Measurements from ENCODE around the gene ATP5F1D. TPM values are rescaled to one million over a fixed set of nuclear protein-coding genes. Genes with fewer than 3 reads are reported as not detected.

The ATP5F1D gene
- total and polyA plus RNA-seq, 2 of the 13 experiments (the other 11 are each of a cell fraction or from before 2014, with no cell fraction given), result 39.4 to 78.7 TPM

DNA sequence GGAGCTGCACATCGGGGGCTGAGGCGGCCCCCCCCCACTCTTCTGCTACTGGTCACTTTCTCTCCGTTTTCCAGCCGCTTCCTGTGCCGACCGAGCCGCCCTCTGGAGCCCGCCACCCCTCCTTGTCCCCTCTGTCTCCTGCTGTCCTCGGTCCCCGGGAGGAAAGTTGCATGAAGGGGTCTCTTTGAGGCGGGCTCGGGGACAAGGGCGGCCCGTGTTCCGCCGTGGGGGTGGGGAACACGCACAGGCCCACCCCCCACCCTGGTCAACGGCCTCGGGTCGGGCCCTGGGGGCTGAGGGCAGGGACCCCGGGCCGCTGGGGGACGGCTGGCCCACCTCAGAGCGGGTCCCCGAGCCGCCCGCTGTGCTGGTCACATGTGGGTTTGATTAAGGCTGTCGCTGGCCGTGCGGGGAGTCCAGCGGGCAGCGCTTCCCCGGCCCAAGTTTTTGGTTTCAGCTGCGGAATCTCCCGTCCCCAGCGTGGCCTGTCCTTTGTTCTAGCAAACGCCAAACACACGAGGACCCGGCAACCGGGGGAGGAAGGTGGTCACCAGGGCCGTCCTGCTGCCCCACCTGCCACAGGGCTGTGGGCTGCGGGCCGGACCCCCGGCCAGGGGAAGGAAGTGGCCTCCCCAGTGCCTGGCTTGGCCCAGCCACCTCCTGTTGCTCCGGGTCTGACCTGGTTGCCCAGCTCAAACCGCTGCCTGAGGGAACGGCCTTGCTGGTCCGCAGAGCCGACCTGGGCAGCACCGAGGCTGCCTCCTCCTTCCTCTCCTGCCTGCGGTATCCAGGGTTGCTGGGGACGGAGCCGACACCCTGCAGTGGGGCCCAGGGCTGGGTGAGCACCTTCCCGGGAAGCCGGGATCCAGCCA, 46.0 kb downstream of the ATP5F1D start (continued):
- 0 out of 2 replicates have a peak, but pooled peaks have one; percentile 10 for TF ChIP-seq RAD21 (CRISPR knock-in tag; IDR thresholded peaks at IDR 0.05)
- TF ChIP-seq ZNF747 (CRISPR knock-in tag; IDR thresholded peaks at IDR 0.05; ENCODE audit: borderline replicate concordance), result no peak
- TF ChIP-seq FLYWCH1 (CRISPR knock-in tag; IDR thresholded peaks at IDR 0.05), result no peak
- TF ChIP-seq, protein P1, sequence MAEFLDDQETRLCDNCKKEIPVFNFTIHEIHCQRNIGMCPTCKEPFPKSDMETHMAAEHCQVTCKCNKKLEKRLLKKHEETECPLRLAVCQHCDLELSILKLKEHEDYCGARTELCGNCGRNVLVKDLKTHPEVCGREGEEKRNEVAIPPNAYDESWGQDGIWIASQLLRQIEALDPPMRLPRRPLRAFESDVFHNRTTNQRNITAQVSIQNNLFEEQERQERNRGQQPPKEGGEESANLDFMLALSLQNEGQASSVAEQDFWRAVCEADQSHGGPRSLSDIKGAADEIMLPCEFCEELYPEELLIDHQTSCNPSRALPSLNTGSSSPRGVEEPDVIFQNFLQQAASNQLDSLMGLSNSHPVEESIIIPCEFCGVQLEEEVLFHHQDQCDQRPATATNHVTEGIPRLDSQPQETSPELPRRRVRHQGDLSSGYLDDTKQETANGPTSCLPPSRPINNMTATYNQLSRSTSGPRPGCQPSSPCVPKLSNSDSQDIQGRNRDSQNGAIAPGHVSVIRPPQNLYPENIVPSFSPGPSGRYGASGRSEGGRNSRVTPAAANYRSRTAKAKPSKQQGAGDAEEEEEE (CRISPR knock-in tag; IDR thresholded peaks at IDR 0.05; ENCODE audit: borderline replicate concordance), result no peak
- TF ChIP-seq POLR2A (IDR thresholded peaks at IDR 0.05; ENCODE audit: insufficient read depth in 1 of 2, low read depth in 2 of 2, low read length in 2 of 2), result 0 out of 4 replicates have a peak, but pooled peaks of 1 of the 2 experiments have one; percentile 11
- no peak for TF ChIP-seq NR2F1 (CRISPR knock-in tag; IDR thresholded peaks at IDR 0.05)
- 0 out of 2 replicates have a peak, but pooled peaks have one; percentile 26 for TF ChIP-seq HNRNPL (IDR thresholded peaks at IDR 0.05; ENCODE audit: low read depth, low read length)
- peak; percentile 23; the same call in 1 of the 2 replicates for TF ChIP-seq SAFB2 (CRISPR knock-in tag; IDR thresholded peaks at IDR 0.05; ENCODE audit: borderline replicate concordance, low read depth)
- peak; percentile 66; the same call in 1 of the 2 replicates for TF ChIP-seq ZNF547 (CRISPR knock-in tag; IDR thresholded peaks at IDR 0.05)
- peak; percentile 39; the same call in 1 of the 2 replicates for TF ChIP-seq SPEN (CRISPR knock-in tag; IDR thresholded peaks at IDR 0.05; ENCODE audit: low read depth)
- TF ChIP-seq, protein P2, sequence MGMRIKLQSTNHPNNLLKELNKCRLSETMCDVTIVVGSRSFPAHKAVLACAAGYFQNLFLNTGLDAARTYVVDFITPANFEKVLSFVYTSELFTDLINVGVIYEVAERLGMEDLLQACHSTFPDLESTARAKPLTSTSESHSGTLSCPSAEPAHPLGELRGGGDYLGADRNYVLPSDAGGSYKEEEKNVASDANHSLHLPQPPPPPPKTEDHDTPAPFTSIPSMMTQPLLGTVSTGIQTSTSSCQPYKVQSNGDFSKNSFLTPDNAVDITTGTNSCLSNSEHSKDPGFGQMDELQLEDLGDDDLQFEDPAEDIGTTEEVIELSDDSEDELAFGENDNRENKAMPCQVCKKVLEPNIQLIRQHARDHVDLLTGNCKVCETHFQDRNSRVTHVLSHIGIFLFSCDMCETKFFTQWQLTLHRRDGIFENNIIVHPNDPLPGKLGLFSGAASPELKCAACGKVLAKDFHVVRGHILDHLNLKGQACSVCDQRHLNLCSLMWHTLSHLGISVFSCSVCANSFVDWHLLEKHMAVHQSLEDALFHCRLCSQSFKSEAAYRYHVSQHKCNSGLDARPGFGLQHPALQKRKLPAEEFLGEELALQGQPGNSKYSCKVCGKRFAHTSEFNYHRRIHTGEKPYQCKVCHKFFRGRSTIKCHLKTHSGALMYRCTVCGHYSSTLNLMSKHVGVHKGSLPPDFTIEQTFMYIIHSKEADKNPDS (CRISPR knock-in tag; IDR thresholded peaks at IDR 0.05), result no peak
- 0 out of 2 replicates have a peak, but pooled peaks have one; percentile 30 for TF ChIP-seq HES4 (CRISPR knock-in tag; IDR thresholded peaks at IDR 0.05; ENCODE audit: borderline replicate concordance)
- TF ChIP-seq, protein P3, sequence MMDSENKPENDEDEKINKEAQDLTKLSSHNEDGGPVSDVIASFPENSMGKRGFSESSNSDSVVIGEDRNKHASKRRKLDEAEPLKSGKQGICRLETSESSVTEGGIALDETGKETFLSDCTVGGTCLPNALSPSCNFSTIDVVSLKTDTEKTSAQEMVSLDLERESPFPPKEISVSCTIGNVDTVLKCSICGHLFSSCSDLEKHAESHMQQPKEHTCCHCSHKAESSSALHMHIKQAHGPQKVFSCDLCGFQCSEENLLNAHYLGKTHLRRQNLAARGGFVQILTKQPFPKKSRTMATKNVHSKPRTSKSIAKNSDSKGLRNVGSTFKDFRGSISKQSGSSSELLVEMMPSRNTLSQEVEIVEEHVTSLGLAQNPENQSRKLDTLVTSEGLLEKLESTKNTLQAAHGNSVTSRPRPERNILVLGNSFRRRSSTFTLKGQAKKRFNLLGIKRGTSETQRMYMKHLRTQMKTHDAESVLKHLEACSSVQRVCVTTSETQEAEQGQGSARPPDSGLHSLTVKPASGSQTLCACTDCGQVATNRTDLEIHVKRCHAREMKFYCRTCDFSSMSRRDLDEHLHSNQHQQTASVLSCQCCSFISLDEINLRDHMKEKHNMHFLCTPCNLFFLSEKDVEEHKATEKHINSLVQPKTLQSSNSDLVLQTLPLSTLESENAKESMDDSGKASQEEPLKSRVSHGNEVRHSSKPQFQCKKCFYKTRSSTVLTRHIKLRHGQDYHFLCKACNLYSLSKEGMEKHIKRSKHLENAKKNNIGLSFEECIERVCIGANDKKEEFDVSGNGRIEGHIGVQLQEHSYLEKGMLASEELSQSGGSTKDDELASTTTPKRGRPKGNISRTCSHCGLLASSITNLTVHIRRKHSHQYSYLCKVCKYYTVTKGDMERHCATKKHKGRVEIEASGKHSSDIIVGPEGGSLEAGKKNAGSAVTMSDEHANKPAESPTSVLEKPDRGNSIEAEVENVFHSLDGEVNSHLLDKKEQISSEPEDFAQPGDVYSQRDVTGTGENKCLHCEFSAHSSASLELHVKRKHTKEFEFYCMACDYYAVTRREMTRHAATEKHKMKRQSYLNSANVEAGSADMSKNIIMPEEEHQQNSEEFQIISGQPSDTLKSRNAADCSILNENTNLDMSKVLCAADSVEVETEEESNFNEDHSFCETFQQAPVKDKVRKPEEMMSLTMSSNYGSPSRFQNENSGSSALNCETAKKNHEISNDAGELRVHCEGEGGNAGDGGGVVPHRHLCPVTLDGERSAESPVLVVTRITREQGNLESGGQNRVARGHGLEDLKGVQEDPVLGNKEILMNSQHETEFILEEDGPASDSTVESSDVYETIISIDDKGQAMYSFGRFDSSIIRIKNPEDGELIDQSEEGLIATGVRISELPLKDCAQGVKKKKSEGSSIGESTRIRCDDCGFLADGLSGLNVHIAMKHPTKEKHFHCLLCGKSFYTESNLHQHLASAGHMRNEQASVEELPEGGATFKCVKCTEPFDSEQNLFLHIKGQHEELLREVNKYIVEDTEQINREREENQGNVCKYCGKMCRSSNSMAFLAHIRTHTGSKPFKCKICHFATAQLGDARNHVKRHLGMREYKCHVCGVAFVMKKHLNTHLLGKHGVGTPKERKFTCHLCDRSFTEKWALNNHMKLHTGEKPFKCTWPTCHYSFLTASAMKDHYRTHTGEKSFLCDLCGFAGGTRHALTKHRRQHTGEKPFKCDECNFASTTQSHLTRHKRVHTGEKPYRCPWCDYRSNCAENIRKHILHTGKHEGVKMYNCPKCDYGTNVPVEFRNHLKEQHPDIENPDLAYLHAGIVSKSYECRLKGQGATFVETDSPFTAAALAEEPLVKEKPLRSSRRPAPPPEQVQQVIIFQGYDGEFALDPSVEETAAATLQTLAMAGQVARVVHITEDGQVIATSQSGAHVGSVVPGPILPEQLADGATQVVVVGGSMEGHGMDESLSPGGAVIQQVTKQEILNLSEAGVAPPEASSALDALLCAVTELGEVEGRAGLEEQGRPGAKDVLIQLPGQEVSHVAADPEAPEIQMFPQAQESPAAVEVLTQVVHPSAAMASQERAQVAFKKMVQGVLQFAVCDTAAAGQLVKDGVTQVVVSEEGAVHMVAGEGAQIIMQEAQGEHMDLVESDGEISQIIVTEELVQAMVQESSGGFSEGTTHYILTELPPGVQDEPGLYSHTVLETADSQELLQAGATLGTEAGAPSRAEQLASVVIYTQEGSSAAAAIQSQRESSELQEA (CRISPR knock-in tag; IDR thresholded peaks at IDR 0.05; ENCODE audit: not compliant biosample characterization), result peak; percentile 27
- TF ChIP-seq MTA1 (CRISPR knock-in tag; IDR thresholded peaks at IDR 0.05; ENCODE audit: borderline replicate concordance), result peak; percentile 11; the same call in 1 of the 2 replicates

All from HepG2 (cell line).